Measurements from ENCODE around the gene RNF213.

The RNF213 gene

DNA sequence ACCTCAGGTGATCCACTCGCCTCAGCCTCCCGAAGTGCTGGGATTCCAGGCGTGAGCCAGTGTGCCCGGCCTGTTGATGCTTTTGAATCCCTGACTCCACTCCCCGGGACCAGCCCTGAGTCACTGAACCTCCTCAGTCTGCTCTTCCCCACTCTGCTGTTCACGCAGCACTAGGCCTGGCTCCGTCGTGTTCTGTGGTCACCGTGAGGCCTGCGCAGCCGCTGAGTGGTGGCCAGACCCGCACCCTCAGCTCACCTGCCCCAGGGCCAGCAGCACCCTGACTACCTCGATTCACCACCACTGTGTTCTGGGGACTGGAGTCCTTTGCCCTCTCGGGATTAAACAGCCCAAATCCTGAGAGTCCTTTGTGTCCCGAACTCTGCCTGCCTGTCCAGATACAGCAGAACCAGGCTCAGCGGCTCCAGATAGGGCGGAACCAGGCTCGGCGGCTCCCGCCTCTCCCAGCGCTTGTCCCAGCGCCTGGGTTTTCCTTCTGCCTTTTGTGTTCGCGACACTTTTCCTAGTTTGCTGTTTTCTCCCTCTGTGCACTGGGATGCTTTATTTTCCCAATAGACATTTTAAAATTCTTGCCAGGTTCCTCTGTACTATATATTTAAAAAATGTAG, 95.7 kb downstream of the RNF213 start:
- DNase-seq: no peak

DNA sequence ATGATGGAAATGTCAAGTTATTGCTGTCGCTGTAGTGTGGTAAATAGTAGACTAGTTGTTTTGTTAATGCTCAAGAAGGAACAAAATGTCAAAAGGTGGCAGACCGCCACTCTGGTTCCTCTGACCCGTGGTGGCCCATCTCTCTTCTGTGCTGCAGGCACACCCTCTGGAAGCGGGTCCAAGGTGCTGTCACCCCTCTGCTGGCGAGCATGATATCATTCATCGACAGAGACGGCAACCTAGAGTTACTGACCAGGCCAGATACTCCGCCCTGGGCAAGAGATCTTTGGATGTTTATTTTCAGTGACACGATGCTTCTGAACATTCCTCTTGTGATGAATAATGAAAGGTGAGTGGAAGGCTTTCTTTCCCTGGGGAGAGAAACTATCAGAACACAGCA, 97.5 kb downstream of the RNF213 start:
- DNase-seq: no peak

DNA sequence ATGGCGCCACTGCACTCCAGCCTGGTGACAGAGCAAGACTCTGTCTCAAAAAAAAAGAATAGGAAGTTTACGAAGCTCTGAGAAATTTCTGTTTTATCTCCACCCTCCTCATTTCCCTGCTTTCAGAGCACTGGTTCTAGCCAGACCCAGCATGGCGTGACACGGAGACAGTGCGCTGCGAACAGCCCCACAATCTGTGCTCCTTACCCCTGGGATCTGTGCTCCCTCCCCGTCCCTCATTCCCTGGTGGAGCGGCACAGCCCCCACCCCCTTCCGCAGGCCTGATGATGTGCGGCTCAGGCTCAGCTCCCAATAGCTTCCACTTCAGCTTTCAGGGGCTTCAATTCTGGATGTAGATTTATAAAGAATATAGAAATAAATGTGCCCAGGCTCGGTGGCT, 98.2 kb downstream of the RNF213 start:
- DNase-seq: no peak

DNA sequence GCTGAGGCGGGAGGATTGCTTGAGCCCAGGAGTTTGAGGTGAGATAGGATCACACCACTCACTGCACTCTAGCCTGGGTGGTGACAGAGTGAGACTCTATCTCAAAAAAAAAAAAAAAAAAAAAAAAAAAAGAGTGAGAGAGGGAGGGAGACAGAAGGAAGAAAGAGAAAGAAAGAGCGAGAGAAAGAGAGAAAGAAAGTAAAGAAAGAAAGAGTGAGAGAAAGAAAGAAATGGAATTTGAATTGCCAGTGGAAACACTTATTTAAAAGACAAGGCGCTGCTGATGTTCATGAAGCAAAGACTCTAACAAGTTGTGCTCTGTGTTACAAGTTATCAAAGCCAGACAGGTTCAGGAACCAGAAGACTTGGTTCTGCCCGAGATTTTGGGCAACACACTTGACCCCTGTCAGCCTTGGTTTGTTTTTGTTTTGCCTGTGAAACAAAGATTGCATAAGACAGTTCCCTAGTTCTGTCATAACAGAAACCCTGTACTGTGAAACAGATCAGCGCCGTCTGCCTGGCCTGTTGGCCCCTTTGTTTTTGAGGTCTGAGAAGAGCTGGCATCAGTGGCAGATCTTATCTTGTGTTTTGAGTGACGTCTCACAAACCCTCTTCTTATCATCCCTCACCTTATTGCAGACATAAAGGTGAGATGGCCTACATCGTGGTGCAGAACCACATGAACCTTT, 98.9 kb downstream of the RNF213 start:
- DNase-seq: no peak

DNA sequence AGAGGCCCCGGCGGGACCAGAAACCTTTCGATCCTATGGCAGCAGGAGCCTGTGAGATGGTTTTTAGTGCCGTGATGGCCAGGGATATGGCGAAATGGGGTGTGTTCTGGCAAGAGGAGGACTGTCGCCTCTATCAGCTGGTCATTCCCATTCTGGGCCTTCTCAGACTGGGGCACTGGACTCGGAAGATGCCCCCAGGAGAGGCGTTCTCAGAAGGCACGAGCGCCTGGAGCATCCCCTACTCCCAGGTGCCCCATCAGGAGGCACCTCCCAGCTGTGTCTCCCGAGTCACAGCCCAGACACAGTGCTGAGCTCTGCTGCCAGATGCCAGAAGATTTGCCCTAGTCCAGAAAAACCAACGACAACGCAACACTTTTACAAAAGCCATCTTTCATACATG, 99.7 kb downstream of the RNF213 start:
- no peak for DNase-seq

DNA sequence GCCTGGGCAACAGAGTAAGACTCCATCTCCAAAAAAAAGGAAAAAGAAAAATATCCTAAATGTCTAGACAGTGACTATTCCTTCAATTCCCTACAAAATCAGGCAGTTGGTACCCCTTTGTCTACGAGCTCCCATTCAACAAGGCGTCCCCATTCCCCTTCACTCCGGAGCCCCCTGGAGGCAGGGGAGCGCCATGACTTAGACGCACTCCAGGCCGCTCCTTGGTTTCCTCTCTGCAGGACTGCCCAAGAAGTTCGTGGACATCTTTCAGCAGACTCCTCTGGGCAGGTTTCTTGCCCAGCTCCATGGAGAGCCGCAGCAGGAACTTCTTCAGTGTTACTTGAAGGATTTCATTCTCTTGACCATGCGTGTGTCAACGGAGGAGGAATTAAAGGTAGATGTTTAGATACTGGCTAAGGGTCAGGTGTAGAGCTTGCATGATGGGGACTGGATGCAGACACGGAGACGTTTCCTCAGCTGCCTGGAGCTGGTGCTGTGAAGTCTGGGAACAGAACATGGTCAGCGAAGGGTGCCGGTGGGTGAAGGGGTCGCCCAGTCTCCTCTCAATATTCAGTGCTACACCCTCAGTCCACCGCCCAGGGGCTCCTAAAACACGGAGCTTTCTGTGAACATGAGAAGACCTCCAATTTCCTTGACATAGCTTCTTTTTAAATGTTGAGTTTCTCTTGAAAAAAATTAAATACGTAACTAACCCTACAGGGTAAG, 101.0 kb downstream of the RNF213 start:
- DNase-seq: no peak

DNA sequence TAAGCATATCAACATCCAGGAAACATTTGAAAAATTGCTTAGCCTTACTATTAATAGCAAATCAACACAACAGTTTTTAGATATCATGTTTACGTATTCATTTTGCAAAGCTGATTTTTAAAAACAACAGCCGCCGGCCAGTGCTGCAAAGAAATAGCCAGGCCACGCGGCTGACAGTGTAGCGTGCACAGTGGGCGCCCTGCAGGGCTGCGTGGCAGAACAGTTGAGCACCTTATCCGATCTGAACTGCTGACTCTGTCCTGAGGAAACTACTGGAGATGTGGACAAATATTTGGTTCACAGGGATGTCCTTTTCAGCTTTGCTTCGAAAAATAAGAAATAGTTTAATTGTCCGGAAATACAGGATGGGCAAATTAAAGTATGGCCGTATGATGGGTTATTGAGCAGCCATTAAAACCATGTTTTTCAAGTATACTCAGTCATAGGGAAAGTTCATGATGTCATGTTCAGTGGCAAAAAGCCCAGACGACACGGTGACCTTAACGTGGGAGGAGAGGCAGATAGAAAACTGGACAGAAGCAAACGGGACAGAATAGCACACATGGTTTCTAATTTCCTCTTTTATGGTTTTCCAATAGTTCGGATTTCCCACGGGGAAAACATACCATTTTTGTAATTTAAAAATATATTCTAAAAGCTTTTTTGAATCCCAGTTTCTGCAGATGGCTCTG, 101.9 kb downstream of the RNF213 start:
- no peak for DNase-seq

DNA sequence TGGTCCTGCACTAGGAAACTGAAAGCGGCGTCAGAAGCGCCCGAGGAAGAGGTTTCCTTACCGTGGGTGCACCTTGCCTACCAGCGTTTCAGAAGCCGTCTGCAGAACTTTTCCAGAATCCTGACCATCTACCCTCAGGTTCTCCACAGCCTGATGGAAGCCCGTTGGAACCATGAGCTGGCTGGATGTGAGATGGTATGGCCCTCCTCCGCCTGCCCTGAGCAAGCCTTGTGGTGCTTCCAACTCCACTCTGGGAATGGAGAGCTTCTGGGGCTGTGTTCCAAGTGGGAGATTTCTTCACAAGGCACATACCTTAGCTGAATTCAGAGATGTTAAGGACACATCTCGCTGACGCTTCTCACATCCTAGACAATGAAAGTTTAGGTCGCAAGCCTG, 102.5 kb downstream of the RNF213 start:
- DNase-seq: no peak

DNA sequence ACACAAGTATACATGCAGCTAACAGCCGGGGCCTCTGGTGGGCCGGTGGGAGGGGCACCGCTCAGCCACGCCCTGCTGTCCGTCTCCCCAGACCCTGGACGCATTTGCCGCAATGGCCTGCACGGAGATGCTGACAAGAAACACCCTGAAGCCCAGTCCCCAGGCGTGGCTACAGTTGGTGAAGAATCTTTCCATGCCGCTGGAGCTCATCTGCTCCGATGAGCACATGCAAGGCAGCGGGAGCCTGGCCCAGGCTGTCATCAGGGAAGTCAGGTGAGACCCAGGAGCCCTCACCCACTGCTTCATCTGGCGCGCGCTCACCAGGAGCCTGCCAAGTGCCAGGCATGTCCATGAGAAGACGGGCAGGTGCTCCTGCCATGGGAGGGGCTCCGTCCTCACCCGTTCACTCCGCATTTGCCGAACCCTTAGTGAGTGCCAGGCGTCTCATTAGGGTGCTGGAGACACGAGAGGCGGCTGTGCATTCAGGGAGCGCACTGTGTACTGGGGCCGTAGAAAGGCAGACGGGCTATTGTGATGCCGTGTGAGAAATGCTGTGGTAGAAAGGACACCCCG, 103.0 kb downstream of the RNF213 start:
- no peak for DNase-seq

DNA sequence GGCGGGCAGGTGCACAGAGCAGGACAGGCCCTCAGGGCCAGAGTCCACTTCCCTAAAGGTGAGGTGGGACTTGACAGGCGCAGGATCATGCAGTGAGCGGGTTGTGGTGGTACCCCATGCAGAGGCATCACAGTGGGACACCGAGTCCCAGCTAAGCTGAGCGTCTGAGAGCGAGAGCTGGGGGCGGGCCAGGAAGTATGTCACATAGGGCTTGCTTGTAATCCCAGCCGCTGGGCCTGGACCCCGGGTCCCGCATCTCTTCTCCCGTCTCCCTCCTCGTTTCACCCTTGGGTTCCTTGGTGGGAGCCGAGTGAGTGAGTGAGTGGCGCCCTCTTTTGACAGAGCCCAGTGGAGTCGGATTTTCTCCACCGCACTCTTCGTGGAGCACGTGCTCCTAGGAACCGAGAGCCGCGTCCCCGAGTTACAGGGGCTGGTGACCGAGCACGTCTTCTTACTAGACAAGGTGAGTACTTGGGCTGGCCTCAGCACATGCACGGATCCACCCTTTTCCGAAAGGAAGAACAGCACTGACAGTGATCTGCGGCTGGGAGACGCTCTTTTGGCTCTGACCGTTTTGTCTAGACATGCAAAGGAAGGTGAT, 103.5 kb downstream of the RNF213 start:
- no peak for DNase-seq

DNA sequence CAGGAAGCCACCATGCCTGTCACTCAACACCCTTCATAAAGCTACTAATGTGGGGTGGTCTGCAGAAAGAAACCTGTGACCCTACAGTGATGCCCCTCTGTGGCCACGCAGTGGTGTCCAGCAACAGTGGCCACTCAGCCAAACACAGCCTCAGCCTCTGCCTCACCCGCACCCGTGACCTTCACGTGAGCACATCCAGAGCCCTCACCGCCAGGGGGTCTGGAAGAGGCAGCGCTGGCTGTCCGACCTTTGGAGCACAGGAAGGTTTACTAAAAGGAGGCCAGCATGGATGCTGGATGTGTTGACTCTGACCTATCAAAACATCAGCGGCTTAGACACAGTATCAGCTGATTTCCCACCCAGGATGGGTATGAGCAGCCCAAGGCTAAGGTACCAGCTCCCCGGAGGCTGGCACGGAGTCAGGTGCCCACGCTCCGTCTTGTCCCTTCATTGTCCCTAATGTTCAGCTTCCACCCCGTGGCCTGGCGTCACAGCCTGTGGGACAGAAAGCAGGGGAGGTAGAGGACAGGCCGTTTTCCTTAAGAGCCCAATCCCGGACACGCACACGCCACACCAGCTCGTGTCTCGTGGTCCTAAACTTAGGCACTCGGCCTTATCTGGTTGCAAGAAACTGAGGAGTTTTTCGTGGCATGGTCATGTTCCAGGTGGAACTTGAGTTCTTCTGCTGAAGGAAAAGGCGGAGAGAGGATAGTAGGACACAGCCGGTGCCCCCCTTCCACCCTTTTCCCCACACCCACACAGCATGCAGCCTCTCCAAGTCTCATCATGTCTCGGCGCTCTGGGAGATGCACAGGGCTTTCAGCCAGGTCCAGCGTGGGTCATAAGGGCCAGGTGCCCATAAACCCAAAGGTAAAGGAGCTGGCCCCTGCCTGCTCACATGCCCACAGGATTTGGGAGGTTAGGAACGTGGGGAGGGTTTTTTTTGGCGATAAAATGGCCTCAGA, 104.6 kb downstream of the RNF213 start:
- DNase-seq: no peak

DNA sequence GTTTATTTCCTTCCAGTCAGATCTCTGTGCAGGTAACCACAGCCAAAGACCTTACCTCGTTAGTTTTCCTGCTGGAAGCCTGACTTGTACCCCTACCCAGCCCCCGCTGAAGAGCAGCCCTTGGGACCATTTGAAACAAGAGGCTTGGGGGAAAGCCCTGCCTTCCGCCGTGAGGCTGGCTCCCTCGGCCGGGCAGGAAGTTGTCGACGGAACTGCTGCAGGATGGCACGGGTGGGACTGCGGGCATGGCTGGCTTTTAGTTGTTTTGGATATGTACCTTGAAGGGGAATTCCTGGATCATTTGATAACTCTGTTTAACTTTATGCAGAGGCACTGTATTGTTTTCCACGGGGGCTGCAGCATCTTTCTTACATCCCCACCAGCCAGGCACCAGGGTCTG, 105.3 kb downstream of the RNF213 start:
- DNase-seq: no peak

DNA sequence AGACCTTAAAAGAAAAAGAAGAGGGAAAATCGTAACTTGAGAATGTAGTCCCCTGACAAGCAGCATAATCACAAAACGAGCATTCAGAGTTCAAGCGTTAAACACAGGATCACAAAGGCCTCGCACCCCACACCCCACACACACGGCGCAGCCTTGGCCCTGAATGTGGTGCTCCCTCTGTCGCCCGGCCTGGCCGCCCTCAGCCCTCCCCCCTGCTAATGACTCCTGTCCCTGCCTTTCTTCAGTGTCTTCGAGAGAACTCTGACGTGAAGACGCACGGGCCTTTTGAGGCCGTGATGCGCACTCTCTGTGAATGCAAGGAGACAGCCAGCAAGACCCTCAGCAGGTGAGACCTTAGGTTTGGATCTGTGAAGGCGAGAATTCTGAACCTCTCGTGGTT, 106.9 kb downstream of the RNF213 start:
- DNase-seq: no peak

DNA sequence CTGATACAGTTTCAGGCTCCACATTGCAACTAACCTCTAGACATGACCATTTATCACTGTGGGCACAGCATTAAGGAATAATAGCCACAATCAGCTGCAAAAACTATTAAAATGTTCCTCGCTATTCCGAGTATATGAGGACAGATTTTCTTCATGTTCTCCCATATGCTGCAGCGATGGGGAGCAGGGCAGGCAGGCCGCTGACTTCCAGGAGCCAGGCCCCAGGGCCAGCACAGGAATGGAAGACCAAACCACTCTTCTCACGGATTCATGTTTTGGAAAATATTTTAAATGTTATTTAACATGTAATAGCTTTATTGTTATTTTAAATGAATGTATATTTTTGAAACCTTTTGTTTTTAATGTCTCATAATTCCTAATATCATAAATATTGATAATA, 110.5 kb downstream of the RNF213 start:
- DNase-seq: no peak

DNA sequence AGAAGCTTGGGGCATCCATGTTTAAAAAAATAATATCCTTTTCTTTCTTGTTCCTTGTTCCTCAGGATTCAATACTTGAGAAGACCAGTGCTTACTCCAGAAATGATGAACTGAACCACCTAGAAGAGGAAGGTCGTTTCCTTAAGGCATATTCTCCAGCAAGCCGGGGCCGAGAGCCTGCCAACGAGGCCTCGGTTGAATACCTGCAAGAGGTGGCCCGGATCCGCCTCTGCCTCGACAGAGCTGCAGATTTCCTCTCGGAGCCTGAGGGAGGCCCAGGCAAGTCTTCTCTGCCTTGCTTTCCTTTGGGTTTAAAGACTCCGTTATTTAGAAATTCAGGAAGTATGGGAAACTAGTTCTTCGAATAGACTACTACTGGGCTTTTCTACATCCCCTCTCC, 111.8 kb downstream of the RNF213 start:
- no peak for DNase-seq

DNA sequence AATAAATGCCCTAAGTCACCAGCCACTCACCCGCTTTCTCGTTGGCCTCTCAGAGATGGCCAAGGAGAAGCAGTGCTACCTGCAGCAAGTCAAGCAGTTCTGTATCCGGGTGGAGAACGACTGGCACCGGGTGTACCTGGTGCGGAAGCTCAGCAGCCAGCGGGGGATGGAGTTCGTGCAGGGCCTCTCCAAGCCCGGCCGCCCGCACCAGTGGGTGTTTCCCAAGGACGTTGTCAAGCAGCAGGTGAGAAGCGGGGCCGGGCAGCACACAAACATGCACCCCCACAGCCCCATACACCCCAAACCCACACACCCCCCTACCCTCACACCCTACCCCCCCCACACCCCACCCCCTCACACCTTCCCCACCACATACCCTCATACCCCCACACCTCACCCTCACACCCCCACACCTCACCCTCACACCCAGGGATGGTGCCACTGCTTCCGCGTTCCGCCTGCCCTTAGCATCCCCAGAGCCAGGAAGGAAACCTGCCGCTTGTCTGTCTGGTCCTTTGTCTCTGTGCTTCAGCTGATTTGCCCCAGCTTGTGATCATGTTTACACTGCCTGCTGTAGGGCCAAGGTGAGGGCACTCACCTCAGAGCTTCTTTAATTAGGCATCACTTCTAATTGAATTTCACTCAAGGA, 112.4 kb downstream of the RNF213 start:
- no peak for DNase-seq

DNA sequence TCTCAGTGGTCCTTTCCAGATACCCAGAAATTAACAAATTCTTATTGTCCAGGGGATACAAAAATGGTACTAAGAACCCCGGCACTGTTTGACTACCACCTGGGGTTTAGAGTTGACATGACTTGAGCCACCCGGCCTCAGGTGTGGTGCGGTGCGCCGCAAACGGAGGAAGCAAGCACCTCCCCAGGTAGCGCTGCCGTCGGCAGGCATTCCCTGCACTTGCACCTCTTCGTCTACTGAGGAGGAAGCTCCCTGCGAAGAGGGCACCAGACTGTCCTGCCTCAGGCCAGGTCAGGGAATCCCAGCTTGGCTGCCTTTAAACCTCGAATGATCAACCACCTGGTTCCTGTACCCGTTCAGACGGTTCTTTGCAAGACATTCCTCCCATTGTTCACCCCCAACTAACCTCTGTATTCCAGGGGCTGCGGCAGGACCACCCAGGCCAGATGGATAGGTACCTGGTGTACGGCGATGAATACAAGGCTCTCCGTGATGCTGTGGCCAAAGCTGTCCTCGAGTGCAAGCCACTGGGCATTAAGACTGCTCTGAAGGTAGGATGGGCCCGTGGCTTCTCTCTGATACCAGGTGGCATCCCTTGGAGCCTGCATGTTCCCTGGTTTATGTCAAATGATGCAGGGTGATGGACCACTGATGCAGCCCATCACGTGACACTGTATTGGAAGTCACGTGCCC, 113.5 kb downstream of the RNF213 start:
- no peak for DNase-seq

DNA sequence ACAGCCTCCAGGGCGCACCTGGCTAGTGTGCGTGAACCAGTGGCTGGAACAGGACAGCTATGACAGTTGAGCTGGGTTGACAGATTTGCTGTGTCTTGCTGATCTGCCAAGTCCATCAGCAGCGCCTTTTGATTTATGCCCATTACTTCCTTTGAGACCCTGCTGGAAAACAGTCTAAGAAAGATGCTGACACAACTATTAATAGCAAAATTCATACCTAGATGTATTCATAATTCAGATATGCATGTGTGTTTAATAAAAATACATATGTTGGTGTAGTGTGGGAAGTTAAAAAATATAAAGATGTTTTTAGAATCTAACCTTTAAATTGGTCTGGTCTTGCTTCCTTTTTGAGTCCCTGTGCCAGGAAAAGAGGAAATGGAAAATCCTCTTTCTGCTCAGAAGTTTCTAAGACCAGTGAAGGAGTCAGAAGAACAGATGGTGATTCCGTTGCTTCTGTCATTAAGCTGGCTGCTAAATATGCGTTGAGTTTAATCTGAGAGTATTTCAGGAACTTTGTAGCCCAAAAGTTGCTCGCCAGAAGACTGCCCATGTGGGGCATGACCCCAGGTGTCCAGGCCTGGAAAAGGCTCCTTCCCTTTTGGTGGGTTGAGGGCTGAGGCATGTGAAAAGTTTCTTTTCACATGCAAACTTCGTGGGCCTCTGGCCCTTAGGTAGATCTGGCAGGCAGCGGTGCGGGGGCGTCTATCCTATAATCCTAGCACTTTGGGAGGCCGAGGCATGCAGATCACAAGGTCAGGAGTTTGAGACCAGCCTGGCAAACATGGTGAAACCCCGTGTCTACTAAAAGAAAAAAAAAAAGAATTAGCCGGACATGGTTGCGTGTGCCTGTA, 114.3 kb downstream of the RNF213 start:
- DNase-seq: no peak

DNA sequence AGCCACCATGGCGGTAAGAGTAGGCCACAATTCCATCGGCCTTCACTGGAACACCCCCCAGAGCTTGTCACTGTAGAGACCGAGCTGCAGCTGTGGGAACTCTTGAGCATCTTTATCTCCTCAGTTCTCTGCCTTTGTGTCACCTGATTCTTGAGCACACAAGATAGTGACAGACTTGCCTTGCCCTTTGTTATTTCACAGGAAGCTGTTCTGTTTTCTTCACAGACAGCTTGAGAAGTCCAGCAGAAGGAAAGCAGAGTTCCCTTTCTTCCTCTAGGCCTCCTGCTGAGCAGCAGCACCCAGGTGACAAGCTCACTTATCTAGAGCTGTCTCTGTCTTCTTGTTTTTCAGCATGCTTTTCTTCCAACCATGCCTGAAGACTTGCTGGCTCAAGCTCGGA, 115.9 kb downstream of the RNF213 start:
- no peak for DNase-seq

DNA sequence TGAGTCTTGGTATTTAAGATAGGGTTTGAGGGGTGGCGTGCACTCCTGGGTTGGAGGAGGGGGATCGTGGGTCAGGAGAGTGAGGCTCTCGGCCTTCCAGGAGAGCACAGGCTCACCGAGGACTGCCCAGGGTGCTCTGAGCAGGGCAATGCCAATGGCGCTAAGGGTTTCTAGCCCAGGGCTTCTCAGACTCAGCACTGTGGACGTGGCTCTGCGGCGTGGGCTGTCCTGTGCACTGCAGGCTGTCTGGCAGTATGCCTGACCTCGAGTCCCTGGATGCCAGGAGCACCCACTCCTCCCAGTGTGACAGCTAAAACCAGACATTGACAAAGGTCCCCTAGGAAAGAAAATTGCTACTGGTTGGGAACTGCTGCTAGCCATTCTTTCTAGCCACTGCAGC, 117.1 kb downstream of the RNF213 start:
- DNase-seq: no peak

Measured in activated CD8-positive, alpha-beta memory T cell treated with anti-CD3 and anti-CD28 coated beads, Interleukin-2, amount 50 U/mL, for 4 hours (primary cell).